Neural crest cell (in vitro differentiated cells): Measurements from ENCODE around the gene ACRBP. TPM values are rescaled to one million over a fixed set of nuclear protein-coding genes. Genes with fewer than 3 reads are reported as not detected.

Source experiments
- DNase-seq: peaks from one replicate; pipeline ENCODE4 v3.0.0; 2021; ENCODE audit warnings: low read depth, mixed read lengths, low spot score
- H3K27ac Mint-ChIP-seq: one replicate; pipeline ENCODE4 v1.8.0; 2021; ENCODE audit warnings: mild to moderate bottlenecking, mixed read lengths; ENCODE audit not compliant: unreplicated experiment
- H3K27me3 Mint-ChIP-seq: 2 replicates; pipeline ENCODE4 v1.8.0; 2021; ENCODE audit warnings: low read depth, mild to moderate bottlenecking, mixed read lengths
- H3K36me3 Mint-ChIP-seq: 2 replicates; pipeline ENCODE4 v1.8.0; 2021; ENCODE audit warnings: low read depth, mild to moderate bottlenecking, mixed read lengths
- H3K4me1 Mint-ChIP-seq: 2 replicates; pipeline ENCODE4 v1.8.0; 2021; ENCODE audit warnings: mixed read lengths
- H3K4me3 Mint-ChIP-seq: one replicate; pipeline ENCODE4 v1.8.0; 2021; ENCODE audit warnings: mild to moderate bottlenecking, mixed read lengths
- H3K9me3 Mint-ChIP-seq: 2 replicates; pipeline ENCODE4 v1.8.0; 2021; ENCODE audit warnings: mixed read lengths
- total RNA-seq: library from RNA; stranded (reverse); gene quantifications from 2 replicates; pipeline ENCODE4 v1.2.1, GENCODE V29; 2021
- TF ChIP-seq, protein P1 (sequence below): fragments of 200-600 bp; sonication (generic); conservative IDR thresholded peaks from 2 replicates; pipeline ENCODE4 v1.5.0; 2021; ENCODE audit warnings: antibody characterized with exemption, mild to moderate bottlenecking

The ACRBP gene
- total RNA-seq, 1 donor from 2014 or later: 1.9 TPM

DNA sequence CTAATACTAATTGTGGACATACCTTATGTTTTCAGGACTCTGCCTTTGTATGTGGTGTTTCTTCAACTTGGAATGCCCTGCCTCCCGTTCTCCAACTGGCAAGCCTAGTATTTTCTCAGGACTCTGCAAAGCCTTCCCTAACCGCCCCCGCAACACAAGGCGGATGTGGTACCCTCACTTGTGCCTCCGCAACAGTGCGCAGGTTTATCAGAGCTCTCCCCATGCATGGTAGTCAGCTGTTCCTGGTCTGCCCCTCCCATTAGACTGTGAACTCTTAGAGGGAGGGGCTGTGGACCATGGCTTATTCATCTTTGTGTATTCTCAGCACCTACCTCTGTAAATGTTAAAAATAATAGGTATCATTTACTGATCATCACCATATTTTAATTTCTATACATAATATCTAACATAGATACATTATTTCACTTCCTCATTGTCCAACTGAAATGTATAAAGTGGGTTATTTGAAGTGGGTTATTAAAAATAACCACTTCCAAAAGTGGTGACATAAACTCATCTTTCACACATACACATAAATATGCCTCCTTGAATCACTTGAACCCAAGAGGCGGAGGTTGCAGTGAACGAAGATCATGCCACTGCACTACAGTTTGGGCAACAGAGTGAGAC lies 20.5 kb downstream of the ACRBP start:
- H3K36me3 Mint-ChIP-seq: no peaks in the 10 kb centered on the region
- DNase-seq: no peak
- H3K9me3 Mint-ChIP-seq: no peaks in the 10 kb centered on the region
- TF ChIP-seq, protein P1, sequence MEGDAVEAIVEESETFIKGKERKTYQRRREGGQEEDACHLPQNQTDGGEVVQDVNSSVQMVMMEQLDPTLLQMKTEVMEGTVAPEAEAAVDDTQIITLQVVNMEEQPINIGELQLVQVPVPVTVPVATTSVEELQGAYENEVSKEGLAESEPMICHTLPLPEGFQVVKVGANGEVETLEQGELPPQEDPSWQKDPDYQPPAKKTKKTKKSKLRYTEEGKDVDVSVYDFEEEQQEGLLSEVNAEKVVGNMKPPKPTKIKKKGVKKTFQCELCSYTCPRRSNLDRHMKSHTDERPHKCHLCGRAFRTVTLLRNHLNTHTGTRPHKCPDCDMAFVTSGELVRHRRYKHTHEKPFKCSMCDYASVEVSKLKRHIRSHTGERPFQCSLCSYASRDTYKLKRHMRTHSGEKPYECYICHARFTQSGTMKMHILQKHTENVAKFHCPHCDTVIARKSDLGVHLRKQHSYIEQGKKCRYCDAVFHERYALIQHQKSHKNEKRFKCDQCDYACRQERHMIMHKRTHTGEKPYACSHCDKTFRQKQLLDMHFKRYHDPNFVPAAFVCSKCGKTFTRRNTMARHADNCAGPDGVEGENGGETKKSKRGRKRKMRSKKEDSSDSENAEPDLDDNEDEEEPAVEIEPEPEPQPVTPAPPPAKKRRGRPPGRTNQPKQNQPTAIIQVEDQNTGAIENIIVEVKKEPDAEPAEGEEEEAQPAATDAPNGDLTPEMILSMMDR: no peak
- no peaks in the 10 kb centered on the region for H3K27me3 Mint-ChIP-seq
- H3K27ac Mint-ChIP-seq: no peak overlapping the region
- H3K4me1 Mint-ChIP-seq: peaks cover 10% of the 10 kb centered on the region
- H3K4me3 Mint-ChIP-seq: no peak overlapping the region

DNA sequence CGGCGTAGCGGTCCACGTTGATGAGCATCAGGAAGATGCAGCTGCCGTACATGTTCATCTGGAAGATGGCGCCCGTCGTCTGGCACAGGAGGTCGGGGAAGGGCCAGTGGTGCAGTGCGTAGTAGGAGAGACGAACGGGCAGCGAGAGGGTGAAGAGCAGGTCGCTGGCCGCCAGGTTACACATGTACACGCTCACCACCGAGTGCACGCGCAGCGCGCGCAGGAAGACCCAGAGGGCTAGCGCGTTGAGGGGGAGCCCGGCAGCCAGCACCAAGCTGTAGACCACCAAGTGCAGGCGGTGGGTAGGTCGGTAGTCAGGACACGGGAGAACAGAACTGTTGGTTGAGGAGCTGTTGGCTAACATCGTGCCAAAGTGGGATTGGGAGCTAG lies 26.4 kb downstream of the ACRBP start:
- Mint-ChIP-seq H3K27me3 (peaks cover 2% of the 10 kb centered on the region), H3K36me3 (no peaks in the 10 kb centered on the region), H3K27ac (no peak overlapping the region), H3K9me3 (no peaks in the 10 kb centered on the region), H3K4me1 (peaks cover 6% of the 10 kb centered on the region), H3K4me3 (no peak overlapping the region)
- TF ChIP-seq, protein P1: no peak
- no peak for DNase-seq

DNA sequence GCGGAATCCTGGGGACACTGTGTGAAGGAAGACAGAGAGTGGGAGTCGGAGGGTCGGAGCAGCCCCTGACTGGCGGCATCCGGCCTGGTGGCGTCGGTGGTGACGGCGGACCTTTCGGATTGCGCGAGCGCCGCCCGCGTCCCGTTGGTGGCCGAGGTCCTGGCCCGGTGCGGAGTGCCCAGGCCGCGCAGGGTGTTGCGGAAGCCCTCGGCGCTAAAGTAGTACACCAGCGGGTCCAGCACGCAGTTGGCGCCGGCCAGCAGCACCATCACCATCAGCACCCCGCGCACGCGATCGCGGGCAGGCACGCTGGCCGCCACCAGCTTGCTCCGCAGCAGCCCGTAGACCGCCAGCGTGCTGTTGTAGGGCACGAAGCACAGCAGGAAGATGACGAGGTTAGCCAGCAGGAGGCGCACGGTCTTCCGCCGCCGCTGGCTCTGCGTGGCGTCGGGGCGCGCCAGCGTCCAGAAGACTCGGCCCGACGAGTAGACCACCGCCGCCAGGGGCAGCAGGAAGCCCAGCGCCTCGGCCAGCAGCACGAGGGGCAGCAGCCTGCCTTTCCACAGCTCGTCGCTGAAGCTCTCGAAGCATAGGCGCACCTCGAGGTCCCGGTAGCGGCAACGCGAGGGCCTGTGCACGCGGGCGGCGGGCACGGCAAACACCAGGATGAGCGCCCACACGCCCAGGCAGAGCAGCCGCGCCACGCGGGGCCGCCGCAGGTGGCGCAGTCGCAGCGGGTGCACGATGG lies 26.9 kb downstream of the ACRBP start:
- H3K27me3 Mint-ChIP-seq: peaks cover 2% of the 10 kb centered on the region
- peak; percentile 53 for DNase-seq
- no peaks in the 10 kb centered on the region for H3K36me3 Mint-ChIP-seq
- peaks cover 6% of the 10 kb centered on the region for H3K4me1 Mint-ChIP-seq
- H3K9me3 Mint-ChIP-seq: no peaks in the 10 kb centered on the region
- no peak overlapping the region for H3K4me3 Mint-ChIP-seq
- TF ChIP-seq, protein P1: peak; percentile 74
- H3K27ac Mint-ChIP-seq: no peak overlapping the region

DNA sequence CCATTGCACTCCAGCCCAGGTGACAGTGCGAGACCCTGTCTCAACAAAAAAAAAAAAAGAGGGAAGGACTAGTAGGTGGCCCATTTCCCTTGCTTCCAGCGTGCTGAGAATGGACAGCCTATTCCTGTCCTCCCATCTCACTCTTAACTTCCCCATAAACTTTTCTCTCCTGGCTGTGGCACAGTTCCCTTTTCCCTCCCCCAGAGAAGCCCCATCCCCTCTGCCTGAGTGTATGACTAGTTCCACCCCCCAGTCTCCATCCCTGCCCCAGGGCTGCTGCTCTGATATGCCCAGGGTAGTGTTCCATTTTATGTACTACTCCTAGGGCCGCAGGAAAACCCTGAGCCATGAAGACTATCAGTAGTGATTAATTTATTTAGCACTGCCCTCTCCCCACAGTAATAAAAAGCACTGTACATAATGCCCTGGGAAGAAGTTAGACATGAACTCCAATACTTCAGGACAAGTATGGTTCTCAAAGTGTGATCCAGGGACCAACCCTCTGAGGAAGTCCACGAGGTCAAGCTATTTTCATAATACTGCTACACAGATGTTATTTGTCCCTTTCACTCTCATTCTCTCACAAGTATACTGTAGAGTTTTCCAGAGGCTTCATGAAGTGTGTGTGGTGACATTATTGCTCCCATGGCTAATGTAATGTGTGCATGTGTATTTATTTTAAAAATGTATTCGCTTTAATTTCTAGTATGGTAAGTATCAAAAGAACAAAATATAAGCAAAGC lies 28.6 kb downstream of the ACRBP start:
- Mint-ChIP-seq H3K4me3 (no peak overlapping the region), H3K27ac (no peak overlapping the region), H3K27me3 (peaks cover 5% of the 10 kb centered on the region), H3K9me3 (no peaks in the 10 kb centered on the region), H3K4me1 (peaks cover 19% of the 10 kb centered on the region), H3K36me3 (no peaks in the 10 kb centered on the region)
- no peak for DNase-seq
- TF ChIP-seq, protein P1: no peak

DNA sequence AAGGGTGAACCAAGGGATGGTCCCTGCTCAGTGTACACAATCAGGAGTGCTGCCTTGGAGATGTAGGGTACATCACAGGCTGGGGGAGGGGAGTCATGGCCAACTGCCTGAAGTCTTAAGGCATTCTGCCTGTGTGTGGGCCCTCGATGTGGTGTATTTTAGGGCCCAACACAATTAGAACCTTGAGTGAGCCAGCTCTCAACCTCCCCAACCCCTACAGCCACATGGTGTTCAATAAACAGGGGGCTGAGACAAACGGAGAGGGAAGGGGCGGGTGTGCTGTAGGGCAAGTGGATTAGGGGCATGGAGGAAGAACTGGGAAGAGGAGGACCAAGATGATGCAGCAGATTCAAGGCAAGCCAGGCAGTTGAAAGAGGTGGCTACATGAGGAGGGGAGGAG lies 31.4 kb downstream of the ACRBP start:
- TF ChIP-seq, protein P1: no peak
- Mint-ChIP-seq H3K4me3 (no peak overlapping the region), H3K36me3 (no peaks in the 10 kb centered on the region), H3K27ac (no peak overlapping the region), H3K27me3 (peaks cover 5% of the 10 kb centered on the region), H3K9me3 (no peaks in the 10 kb centered on the region), H3K4me1 (peaks cover 46% of the 10 kb centered on the region)
- no peak for DNase-seq
